NCI-H146 treated with DMSO at 0.1 percent for 48 hours (cell line): ENCODE results near the gene ABLIM1.

Source experiments
- DNase-seq: peaks from one replicate; lab custom pipeline; 2025; ENCODE audit not compliant: unreplicated experiment; lab: John Stamatoyannopoulos, UW

The ABLIM1 gene

GRCh38 chr10:114396464-114396863 lies 261.6 kb downstream of the ABLIM1 start:
- DNase-seq = no peak

DNA sequence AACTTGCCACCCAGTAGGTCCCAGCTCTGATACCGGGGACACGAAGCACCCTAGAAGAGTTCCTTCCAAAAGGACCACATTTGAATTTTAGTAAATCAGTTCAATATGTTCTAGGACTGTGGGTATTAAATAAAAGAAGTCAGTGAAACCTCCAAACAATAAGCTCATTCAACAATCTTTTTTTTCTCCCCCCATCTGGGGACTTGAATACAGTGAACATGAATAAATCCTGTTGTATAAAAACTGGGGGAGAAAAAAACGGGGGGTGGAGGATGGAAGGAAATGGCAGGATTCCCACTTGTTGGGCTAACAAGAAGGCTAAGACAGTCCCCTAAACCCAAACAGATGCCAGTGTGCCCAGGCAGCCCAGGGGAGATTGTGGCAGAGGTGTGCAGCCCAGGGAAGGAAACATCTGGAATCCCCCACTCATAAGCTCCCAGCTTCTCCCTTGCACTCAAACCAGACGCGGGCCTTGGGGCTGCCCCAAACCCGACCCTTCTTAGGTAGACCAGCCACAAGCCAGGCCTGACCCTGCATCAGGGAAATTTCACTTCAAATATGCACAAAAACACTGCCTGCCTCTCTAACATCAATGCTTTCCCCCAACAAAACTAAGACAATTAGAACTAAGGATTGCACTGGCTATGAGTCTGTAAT lies 262.6 kb downstream of the ABLIM1 start:
- DNase-seq = no peak

DNA sequence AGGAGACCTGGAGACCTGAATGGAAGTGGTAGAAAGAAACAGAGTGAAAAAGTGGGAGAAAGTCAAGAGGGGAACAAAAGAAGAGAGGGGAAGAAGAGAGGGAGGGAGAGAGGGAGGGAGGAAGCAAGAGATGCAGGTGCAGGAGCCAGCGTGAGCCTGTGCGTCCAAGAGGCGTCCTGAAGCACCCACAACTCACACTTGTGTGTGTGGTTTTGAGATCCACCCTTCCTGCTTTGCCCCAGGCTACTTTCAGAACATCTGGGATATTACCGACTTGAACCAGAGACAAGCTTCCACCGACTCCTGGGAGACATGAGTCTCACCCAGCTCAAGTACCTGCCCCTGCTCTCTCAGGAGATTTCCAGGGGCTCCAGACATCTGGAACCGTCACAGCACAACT lies 263.5 kb downstream of the ABLIM1 start:
- no peak for DNase-seq

DNA sequence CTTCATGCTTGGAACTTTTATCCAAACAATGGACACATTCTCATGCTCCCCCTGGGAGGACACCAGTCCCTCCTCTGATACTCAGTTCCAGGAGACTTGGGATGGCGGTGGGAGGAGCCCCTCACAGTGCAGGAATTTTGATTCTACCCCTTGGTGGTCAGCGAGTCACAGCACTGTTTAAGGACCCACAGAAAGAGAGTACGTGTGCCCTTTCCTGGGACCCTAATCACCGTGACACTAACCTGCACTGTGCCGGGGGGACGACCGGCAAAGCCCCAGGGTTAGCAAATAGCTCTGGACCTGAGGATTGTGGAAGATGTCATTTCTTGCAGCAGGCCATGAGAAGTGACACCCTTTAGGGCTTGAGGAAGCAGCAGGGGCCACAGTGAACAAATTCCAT lies 264.2 kb downstream of the ABLIM1 start:
- DNase-seq = no peak

DNA sequence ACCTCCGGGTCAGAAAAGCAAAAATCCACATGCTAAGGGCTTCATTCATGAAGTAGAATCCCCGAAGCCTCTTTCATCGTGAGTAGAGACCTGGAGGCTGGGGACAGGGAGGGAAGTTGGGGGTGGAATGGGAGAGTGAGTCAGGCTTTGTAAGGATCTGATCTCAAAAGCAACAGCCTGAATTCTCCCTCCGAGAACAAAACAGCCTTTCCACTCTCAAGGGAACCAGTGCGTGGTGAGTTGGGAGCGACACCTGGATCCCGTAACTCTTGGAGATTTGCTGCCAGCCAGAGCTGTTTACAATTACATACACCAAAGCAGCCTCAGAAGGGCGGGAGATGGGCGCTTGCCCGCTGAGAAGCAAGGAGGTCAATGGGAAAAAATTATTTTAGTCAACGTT lies 264.6 kb downstream of the ABLIM1 start:
- DNase-seq = no peak

DNA sequence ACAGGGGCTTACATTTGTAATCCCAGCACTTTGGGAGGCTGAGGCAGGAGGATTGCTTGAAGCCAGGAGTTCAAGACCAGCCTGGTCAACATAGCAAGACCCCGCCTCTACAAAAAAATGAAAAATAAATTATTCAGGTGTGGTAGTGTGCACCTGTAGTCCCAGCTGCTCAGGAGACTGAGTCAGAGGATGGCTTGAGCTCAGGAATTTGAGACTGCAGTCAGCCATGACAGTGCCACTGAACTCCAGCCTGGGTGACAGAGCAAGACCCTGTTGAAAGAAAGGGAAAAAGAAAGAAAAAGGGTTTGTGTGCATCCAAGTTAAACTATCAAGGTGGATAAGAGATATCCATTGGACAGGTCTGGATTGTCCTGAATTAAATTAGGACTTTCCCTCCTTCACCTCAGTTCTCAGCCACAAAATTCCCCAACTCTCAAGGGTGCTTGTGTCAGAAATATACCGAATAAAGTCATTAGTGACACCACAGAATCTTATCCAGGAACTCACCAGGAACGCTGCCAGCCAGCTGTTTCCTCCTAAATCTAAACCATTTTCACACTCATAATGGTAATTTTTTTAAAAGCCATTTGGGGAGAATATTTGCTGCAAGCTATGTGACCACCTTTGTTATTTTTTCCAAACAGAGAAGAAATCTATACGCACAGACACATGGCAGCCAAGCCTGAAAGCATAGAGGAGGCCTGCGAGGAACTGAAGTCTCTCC lies 265.8 kb downstream of the ABLIM1 start:
- DNase-seq = no peak

GRCh38 chr10:114391599-114391998 lies 266.5 kb downstream of the ABLIM1 start:
- DNase-seq = no peak

DNA sequence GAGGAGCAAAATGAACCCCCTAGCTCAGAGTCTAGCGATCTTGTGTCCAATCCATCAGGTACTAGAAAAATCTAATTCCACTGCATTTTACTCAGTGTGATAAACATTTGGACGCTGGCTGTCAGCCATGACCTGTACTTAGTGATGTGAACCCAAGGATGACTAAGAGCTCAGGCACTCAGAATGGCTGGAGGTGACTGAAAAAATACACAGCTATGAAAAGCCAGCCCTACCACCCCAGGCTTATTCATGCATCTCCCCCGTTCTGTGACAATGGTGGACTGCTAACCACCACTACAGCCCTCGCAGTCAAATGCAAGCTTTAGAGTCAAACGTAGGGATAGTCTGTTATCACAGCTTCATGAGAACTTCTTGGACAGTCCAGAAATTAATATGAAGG lies 268.6 kb downstream of the ABLIM1 start:
- no peak for DNase-seq

DNA sequence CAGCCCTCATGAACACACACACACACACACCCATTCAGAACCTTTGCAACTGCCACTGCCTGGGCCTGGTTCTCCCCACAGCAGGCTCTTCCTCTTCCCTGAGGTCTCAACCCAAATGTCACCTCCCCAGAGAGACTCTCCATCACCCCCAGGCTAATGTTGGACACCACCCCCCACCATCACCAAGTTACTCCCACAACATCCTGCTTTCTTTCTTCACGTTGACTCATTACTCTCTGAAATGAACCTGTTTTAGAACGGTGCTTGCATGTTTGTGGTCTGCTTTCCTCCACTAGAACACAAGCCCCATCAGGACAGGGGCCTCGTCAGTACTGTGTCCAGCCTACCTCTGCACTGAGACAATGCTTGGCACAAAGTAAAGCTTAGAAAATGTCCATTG lies 269.8 kb downstream of the ABLIM1 start:
- DNase-seq = no peak

DNA sequence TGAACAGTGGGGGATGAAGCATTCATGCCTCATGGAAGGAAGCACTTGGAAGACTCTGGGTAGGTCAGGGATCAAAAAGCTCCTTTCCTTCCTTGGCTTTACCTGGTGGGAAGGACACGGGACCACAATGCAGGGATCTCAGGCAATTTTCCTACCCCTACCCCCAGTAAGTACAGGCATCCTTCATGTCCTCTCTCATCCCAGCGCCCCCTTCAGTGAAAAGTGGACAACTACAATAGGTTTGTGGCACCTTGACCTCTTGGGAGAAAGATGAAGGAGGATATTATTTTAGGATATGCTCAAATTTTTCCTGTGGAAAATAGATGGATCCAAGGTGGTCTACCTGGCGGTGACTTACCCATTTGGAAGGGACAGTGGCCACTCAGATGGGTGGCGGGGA lies 270.3 kb downstream of the ABLIM1 start:
- no peak for DNase-seq

DNA sequence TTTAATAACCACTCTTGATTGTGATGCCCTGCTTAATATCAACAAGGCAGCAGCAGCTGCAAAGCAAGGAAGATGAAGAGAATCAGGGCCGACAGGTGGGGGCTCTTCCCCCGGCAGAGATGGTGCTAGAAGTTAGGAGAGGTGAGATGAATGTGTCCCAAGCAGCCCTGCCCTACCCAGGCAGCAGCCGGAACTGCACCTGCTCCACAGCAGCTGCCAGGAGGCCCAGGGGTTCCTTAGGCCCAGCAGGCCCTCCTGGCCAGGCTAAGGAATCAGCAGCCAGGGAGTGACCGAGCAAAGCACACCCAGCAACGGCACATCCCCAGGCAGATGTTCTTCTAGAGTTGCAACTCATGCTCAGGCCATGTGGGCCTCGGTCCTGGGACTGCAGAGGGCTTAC lies 271.6 kb downstream of the ABLIM1 start:
- DNase-seq = peak; percentile 7

DNA sequence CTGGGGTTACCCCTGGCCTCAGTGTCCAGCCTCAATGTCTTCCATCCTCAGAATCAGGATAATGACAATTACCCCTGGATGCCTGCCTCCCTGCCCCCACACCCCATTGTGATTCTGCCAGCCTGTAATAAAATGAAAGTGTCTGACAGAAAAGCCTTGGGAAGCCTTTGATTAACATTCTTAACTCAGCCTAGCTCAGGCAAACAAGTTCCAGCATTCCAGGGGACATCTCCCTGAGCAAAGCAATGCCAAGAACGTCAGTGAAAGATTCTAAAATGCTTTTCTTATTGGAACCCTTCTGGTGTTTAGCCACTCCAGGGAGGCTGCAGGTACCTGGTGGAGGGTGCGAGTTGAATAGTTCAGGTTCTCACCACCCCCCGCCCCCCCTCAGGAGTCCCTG lies 272.5 kb downstream of the ABLIM1 start:
- no peak for DNase-seq

DNA sequence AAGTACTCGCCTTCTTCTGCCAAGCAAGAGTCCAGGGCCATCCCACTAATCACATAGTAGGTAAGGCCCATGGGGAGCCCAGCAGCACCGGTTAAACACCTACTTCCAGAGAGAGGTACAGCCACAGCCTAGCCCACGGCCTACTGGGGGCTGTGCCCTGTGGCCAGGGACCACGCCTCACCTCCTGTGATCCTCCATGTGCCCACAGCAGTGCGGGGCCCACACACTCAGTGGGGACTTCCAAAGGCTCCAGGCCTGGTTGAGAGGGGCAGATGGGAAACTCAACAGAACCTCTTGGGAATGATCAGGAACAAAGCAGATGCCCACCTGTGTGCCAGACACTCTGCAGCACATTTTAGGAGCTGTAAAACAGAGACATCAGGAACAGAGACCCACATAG lies 273.5 kb downstream of the ABLIM1 start:
- DNase-seq = no peak

DNA sequence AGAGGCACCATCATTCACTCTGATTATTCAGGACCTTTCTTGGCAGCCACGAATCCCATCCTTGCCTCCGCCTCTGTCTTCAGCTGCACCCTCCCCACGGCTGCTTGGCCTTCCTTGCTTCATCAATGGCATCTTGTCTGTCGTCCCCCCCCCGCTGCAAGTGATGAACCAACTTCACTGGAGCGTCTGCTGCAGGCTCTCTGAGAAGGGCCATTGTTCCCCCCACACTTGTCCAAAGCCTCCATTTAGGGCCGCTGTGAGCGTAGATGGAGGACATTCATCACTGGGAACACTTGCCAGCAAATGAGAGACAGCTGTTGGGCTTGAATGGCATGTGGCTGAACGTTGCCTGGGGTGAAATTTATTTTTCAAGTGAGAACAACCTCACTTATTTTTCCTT lies 273.9 kb downstream of the ABLIM1 start:
- DNase-seq = no peak
